ENCODE data around the gene FOXP2.
"Not testable (repeated sequence)": the region's sequence is repeated elsewhere in the genome, so short reads cannot be mapped to it uniquely, and the experiment has no call there.

DNA sequence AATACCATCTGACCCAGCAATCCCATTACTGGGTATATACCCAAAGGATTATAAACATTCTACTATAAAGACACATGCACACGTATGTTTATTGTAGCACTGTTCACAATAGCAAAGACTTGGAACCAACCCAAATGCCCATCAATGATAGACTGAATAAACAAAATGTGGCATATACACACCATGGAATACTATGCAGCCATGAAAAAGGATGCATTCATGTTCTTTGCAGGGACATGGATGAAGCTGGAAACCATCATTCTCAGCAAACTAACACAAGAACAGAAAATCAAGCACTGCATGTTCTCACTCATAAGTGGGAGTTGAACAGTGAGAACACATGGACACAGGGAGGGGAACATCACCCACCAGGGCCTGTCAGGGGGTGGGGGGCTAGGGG, 96.2 kb downstream of the FOXP2 start:
- not testable (repeated sequence) for TF ChIP-seq POLR2AphosphoS5, POLR2A (IDR thresholded peaks at IDR 0.05)
- TF ChIP-seq, protein P1, sequence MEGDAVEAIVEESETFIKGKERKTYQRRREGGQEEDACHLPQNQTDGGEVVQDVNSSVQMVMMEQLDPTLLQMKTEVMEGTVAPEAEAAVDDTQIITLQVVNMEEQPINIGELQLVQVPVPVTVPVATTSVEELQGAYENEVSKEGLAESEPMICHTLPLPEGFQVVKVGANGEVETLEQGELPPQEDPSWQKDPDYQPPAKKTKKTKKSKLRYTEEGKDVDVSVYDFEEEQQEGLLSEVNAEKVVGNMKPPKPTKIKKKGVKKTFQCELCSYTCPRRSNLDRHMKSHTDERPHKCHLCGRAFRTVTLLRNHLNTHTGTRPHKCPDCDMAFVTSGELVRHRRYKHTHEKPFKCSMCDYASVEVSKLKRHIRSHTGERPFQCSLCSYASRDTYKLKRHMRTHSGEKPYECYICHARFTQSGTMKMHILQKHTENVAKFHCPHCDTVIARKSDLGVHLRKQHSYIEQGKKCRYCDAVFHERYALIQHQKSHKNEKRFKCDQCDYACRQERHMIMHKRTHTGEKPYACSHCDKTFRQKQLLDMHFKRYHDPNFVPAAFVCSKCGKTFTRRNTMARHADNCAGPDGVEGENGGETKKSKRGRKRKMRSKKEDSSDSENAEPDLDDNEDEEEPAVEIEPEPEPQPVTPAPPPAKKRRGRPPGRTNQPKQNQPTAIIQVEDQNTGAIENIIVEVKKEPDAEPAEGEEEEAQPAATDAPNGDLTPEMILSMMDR (IDR thresholded peaks at IDR 0.05) = not testable (repeated sequence)
